IPS DF 19.7 (cell line): Measurements from ENCODE around the gene ARID3B.
"Not testable (repeated sequence)": the region's sequence is repeated elsewhere in the genome, so short reads cannot be mapped to it uniquely, and the experiment has no call there.

ENCODE experiments used
- DNase-seq: peaks from one replicate; pipeline ENCODE4 v3.0.0-alpha.2; 2013; ENCODE audit warnings: low read depth, low spot score

ARID3B gene

GRCh38 chr15:74535388-74536084, 5.5 kb upstream of the ARID3B start:
- no peak for DNase-seq

- no peak for DNase-seq
Observed at GRCh38 chr15:74537736-74538135, 3.3 kb upstream of the ARID3B start.

DNA sequence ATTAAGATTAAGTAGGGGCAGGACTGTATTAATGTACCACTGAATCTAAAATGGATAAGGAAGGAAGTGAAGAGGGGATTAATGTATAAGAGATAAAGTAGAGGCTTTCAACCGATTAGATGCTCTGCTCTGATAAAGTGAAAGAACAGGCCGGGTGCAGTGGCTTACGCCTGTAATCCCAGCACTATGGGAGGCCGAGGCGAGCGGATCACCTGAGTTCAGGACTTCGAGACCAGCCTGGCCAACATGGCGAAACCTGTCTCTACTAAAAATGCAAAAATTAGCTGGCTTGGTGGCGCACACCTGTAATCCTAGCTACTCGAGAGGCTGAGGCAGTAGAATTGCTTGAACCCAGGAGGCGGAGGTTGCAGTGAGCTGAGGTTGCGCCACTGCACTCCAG, 1.5 kb upstream of the ARID3B start:
- DNase-seq = not testable (repeated sequence)

GRCh38 chr15:74540161-74540760, 759 bp upstream of the ARID3B start:
- DNase-seq = no peak

DNA sequence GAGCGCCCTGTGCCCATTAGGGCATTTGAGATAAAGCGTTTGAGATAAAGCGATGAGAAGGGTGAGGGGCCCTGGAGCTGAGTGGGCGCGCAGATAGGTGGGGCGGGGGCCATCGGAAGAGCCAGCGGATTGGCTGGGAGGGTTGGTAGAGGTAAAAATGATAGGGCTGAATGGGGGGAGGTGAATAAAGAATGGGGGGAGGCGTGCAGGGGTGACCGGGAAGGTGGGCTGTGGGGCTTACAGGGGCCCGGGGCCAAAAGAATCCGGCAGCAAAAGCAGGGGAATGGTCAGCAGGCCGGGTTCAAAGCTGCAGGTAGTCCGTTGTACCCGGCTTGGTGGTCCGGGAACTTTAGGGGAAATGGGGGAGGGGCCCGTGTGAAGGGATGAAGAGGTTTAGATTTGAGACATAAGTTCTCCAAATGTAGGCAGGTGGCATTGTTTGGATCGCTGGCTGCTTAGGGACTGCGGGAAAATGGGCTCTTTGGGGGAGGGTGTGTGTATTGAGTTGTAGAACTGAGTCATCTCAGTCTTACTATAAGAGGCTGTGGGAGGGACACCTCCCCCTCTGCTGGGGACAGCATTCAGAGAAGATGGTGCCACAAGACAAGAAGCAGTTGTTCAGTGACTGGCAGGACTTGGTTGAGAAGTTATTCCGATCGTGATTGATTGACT, 610 bp downstream of the ARID3B start:
- no peak for DNase-seq

DNA sequence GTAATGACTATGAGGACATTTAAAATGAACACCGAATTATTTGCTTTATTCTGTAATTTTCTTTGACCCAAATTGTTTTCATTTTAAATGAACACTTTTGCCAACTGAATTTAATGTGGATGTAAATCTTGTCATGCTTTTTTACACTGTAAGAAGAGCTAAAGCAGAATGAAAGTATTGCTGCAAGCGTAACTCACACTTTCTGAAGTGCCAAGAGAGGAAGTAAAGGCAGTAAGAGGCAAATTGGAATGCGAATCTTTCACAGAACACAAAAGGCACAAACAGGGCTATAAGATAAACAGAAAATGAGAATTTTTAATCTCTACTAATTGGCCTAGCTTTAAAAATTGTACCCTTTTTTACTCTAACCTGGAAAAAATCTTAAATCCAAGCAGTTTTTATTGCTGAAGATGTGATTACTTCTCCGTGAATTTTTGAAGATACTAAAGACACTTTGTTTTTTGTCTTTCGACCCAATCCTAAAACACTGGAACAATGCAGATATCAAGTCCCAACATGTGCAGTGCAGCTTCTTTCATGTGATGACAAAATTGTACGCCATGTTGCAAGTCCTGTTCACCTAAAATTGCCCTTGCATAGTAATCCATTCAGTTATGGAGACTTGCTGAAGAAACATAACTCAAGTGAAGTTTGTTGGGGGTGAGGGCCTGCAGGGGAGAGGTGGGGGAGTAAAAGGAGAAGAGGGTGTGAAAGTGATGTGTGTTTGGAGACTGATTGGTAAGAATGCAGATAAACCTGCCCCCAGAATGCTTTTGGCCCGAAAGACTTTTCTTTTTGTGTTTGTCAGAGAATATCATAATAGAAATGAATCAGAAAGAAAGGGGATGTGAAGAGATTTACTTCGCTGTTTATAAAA, 1.4 kb downstream of the ARID3B start:
- no peak for DNase-seq

DNA sequence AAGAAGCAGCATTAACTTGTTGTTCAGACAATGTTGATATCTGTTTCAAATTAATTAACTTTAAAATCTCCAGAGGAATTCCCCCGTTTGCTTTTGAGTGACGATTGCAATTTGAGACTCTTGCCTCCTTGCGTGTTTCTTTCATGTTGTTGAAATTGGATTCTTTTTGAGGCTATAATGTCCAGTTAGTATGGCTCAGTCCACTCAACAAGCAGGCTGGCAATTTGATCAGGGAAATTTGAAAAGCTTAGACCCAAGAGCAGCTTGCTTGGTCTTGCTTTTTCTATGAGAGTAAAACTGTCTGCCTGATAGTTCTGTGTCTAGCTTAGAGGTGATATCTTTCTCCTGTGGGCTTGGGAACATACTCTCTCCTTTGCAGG, 2.0 kb downstream of the ARID3B start:
- no peak for DNase-seq

DNA sequence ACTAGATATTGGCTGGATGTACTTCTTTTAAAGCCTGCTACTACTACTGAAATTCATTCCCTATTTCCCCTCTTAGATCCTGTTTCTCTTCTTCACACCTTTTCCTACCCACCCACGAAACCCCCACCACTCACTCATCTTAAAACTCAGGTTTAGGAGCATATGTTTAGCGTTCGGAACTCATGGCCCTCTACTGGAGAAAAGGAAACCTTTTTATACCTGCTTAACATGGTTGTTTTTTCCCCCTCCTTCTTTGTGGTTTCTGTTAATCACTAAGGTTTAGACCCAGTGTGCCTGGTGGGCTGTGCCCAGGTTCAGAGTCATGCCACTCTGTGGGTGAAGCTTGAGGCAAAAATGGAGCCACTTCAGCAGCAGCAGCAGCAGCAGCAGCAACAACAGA, 2.6 kb downstream of the ARID3B start:
- DNase-seq = no peak

DNA sequence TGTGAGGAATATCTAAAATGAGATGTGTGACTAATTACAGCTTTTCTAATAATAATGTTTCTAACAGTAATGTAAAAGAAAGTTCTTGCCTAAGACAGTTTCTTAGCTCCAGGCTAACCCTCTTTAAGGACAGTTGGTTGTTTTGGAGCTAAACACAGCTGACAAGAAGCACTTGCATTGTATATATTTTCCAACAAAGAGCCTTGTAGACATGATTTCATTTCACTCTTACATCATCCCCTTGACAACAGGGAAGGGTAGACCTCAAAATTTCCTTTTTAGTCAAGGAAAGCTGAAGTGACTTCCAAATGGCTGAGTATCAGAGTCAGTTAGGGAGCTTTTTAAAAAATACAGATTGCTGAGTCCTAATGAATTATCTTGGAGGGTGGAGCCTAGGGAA, 4.1 kb downstream of the ARID3B start:
- no peak for DNase-seq

GRCh38 chr15:74545776-74546656, 5.0 kb downstream of the ARID3B start:
- no peak for DNase-seq

DNA sequence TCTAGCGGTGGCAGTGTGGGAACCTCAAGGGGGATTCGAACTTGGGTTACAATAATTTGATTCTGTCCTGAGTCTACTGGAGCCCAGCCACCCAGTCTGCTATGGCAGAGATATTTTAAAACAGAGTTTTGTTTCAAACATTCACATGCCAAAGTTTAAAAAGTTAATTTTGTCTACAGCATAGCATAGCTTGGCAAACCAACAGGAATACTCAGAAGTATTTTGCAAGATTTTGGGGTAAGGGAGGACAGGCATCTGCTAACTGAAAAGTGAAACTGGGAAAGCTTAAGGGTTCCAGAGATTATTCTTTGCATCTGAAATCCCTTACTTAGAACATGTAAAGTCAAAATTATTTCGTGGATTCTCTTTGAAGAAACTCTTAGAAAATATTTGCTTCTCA, 6.6 kb downstream of the ARID3B start:
- DNase-seq = no peak

GRCh38 chr15:74548241-74548640, 7.2 kb downstream of the ARID3B start:
- DNase-seq = no peak

- DNase-seq = no peak
Observed at GRCh38 chr15:74549816-74550215, 8.8 kb downstream of the ARID3B start.

GRCh38 chr15:74551714-74552113, 10.7 kb downstream of the ARID3B start:
- DNase-seq = no peak

DNA sequence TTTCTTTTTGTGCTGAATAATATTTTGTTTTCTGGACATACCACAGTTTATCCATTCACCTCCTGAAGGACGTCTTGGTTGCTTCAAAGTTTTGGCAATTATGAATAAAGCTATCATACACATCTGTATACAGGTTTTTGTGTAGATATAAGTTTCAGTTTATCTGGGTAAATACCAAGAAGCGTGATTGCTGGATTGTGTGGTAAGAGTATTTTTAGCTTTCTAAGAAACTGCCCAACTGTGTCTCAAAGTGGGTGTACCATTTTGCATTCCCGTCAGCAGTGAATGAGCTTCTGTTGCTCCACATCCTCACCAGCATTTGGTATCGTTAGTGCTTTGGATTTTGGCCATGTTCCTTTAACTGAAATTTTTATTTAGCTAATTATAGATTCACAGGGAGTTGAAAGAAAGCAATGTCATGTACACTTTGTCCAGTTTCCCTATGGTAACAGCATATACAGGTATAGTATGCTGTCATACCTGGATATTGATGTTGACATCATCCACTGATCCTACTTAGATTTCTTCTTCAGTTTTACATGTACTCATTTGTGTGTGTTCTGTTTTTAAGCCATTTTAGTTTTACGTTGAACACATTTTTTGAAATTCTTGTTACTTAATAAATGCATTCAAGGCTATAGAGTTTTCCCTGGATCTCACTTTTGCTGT, 11.9 kb downstream of the ARID3B start:
- no peak for DNase-seq

DNA sequence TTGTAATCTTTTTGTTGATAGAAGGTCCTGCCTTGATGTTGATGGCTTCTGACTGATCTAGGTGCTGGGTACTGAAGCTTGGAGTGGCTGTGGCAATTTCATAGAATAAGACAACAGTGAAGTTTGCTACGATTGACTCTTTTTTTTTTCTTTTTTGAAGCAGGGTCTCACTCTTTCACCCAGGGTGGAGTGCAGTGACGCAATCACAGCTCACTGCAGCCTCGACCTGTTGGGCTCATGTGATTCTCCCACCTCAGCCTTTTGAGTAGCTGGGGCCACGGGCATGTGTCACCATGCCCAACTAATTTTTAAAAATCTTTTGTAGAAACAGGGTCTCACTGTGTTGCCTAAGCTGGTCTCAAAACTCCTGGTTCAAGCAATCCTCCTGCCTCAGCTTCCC, 14.2 kb downstream of the ARID3B start:
- DNase-seq = no peak

GRCh38 chr15:74558706-74559105, 17.7 kb downstream of the ARID3B start:
- no peak for DNase-seq

DNA sequence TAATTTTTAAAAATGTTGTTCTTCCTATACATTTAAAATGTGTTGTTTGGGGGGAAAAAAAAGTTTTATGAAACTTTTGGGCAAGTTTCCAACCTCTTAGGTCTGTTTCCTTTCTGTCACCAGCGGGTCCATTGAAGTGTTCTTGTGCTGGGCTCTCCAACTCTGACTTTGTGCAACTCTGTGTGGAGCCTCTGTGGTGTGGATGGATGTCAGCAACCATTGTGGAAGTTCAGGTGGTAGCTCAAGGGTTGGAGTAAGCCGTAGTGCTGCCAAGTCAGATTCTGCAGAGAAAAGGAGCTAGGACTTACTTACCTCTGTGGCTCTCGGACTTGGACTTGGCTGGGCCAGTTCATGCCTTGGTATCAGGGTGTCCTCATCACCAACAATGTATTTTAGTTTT, 22.4 kb downstream of the ARID3B start:
- no peak for DNase-seq

GRCh38 chr15:74564182-74564581, 23.2 kb downstream of the ARID3B start:
- DNase-seq = no peak

DNA sequence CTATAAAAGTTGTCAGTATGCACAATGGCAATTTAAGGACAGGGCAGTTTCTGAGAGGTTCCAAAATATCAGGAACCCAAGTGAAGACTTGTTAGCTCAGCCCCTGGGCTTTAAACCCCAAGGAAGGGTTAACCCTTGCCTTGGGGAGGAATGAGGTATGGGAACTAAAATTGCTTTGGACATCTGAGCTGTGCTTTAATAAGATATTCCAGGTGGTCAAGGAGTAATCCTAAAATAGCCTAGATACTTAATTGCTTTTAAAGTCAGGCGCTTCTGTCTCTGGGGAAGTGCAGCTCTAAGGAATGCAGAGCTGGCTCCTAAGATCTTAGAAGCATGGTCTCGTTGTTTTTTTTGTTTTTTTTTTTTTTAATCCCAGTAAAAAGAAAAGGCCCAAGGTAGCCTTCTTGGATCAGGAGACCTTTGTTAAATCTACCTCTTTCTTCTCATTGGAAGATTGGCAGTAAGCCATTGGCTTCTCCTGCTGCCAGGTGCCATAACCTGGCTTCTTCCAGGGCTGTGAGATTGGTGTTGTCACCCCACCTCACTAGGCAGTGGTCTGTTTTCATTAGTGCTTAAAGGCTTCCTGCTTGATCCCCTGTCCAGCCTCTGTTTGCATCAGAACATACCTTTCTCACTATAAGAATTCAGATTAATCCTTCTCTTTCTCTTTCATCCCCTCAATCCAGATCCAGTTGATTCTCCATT, 24.5 kb downstream of the ARID3B start:
- DNase-seq = no peak
